A673 (cell line): ENCODE results near the gene OAS2. TPM values are rescaled to one million over a fixed set of nuclear protein-coding genes. Genes with fewer than 3 reads are reported as not detected.
A peak's percentile ranks its signal among the peaks of the same experiment; 100 is the strongest.

Source experiments
- BruUV-seq: library from RNA; stranded (reverse); fragments of 400-500 nt; replicated peaks from 2 replicates; lab custom pipeline; 2021; lab: Mats Ljungman, UMichigan
- CTCF ChIA-PET: fragments of 300-600 bp; sonication (Branson Sonifier 250); formaldehyde crosslinking; loops from one replicate; lab custom pipeline; 2022; ENCODE audit warnings: antibody characterized with exemption; lab: Charles Lee
- POLR2A ChIA-PET: fragments of 300-600 bp; sonication (Branson Sonifier 250); formaldehyde crosslinking; loops from one replicate; lab custom pipeline; 2022; ENCODE audit warnings: antibody characterized with exemption; ENCODE audit not compliant: low non-redundant PET; lab: Charles Lee
- DNase-seq: peaks from one replicate; pipeline ENCODE4 v3.0.0-alpha.2; 2015; ENCODE audit warnings: low spot score
- H3K27ac ChIP-seq: fragments of 200-600 bp; sonication (generic); 2 replicates; pipeline ENCODE4 v1.5.1; 2016; ENCODE audit warnings: mixed run types, low read depth, mild to moderate bottlenecking, mixed read lengths, antibody characterized with exemption, low read length; ENCODE audit not compliant: poor library complexity, severe bottlenecking
- H3K27me3 ChIP-seq: fragments of 200-600 bp; sonication (generic); replicated peaks from 2 replicates; pipeline ENCODE4 v1.6.1; 2017; ENCODE audit warnings: mixed run types, low read depth, mild to moderate bottlenecking, mixed read lengths, antibody characterized with exemption, low read length; ENCODE audit not compliant: insufficient read depth, poor library complexity
- H3K36me3 ChIP-seq: fragments of 200-600 bp; sonication (generic); 2 replicates; pipeline ENCODE4 v1.6.1; 2016; ENCODE audit warnings: mixed run types, mild to moderate bottlenecking, mixed read lengths, antibody characterized with exemption, low read length; ENCODE audit not compliant: insufficient read depth, poor library complexity, severe bottlenecking
- H3K4me1 ChIP-seq: fragments of 200-600 bp; sonication (generic); 2 replicates; pipeline ENCODE4 v1.6.1; 2017; ENCODE audit warnings: mixed run types, mild to moderate bottlenecking, mixed read lengths, antibody characterized with exemption, low read length; ENCODE audit not compliant: insufficient read depth, poor library complexity, severe bottlenecking
- H3K4me3 ChIP-seq: fragments of 200-600 bp; sonication (generic); 2 replicates; pipeline ENCODE4 v1.5.1; 2016; ENCODE audit warnings: low read depth, mixed run types, mild to moderate bottlenecking, mixed read lengths, low read length; ENCODE audit not compliant: poor library complexity, severe bottlenecking
- H3K9me3 ChIP-seq: fragments of 200-600 bp; sonication (generic); 2 replicates; pipeline ENCODE4 v1.6.1; 2016; ENCODE audit warnings: mixed run types, low read depth, mild to moderate bottlenecking, mixed read lengths, antibody characterized with exemption, low read length; ENCODE audit not compliant: poor library complexity, severe bottlenecking
- CTCF ChIP-seq: fragments of 300-800, 200-600 bp; sonication (generic); conservative IDR thresholded peaks from 2 replicates; pipeline ENCODE4 v1.5.1; 2017; ENCODE audit warnings: low read depth, mild to moderate bottlenecking, antibody characterized with exemption, low read length, moderate library complexity, mixed read lengths
- EZH2 ChIP-seq: fragments of 200-600 bp; sonication (generic); IDR thresholded peaks from 2 replicates; pipeline ENCODE4 v1.6.1; 2017; ENCODE audit warnings: borderline replicate concordance, low read depth, mild to moderate bottlenecking, mixed read lengths, antibody characterized with exemption, low read length; ENCODE audit not compliant: poor library complexity, severe bottlenecking
- intact Hi-C: fragments of 100-400 bp; cut with micrococcal nuclease; formaldehyde crosslinking; loops from one replicate; pipeline ENCODE4 v1.10.0; 2022; ENCODE audit not compliant: unreplicated experiment
- total RNA-seq: library from RNA; stranded (reverse); gene quantifications from 2 replicates; pipeline ENCODE4 v1.2.3, GENCODE V29; 2021

The OAS2 gene
- total RNA-seq, 1 experiment from 2014 or later = not detected

GRCh38 chr12:113039911-113040445, 61.7 kb downstream of the OAS2 start:
- DNase-seq = no peak
- no peaks in the 10 kb centered on the region for H3K9me3 ChIP-seq
- H3K4me1 ChIP-seq = no peaks in the 10 kb centered on the region
- intact Hi-C loops = no loop called here
- H3K27ac ChIP-seq = no peak overlapping the region
- POLR2A ChIA-PET = no interaction called here
- no peaks in the 10 kb centered on the region for H3K36me3 ChIP-seq
- no peak for TF ChIP-seq CTCF
- CTCF ChIA-PET = no interaction called here
- no peak overlapping the region for H3K4me3 ChIP-seq
- no peaks in the 10 kb centered on the region for H3K27me3 ChIP-seq
- BruUV-seq = no TSS peak

GRCh38 chr12:113040722-113041171, 62.4 kb downstream of the OAS2 start:
- intact Hi-C loops = no loop called here
- TF ChIP-seq CTCF (no peak), EZH2 (no peak)
- Histone ChIP-seq H3K9me3 (no peaks in the 10 kb centered on the region), H3K4me3 (no peak overlapping the region), H3K27me3 (no peaks in the 10 kb centered on the region), H3K4me1 (no peaks in the 10 kb centered on the region), H3K36me3 (no peaks in the 10 kb centered on the region), H3K27ac (no peak overlapping the region)
- ChIA-PET CTCF (no interaction called here), POLR2A (no interaction called here)
- DNase-seq = peak; percentile 34
- no TSS peak for BruUV-seq

- Histone ChIP-seq H3K4me3 (no peak overlapping the region), H3K27me3 (peaks cover 2% of the 10 kb centered on the region), H3K4me1 (no peaks in the 10 kb centered on the region), H3K27ac (no peak overlapping the region), H3K9me3 (no peaks in the 10 kb centered on the region), H3K36me3 (no peaks in the 10 kb centered on the region)
- intact Hi-C loops = no loop called here
- ChIA-PET CTCF (no interaction called here), POLR2A (no interaction called here)
- TF ChIP-seq EZH2 (no peak), CTCF (no peak)
- DNase-seq = no peak
- BruUV-seq = no TSS peak
These were observed 63.2 kb downstream of the OAS2 start for GRCh38 chr12:113041560-113041959.
